K562 (cell line): ENCODE data around the gene DBI.

Experiments used
- KLF6 ChIP-seq: fragments of 250-450 bp; sonication (Bioruptor Pico); IDR thresholded peaks from 2 replicates; pipeline ENCODE4 v1.4.0; 2020; ENCODE audit warnings: mild to moderate bottlenecking, moderate library complexity, borderline replicate concordance
- STAT5B ChIP-seq: fragments of 250-450 bp; sonication (Bioruptor Pico); IDR thresholded peaks from 2 replicates; pipeline ENCODE4 v1.8.0; 2021; ENCODE audit warnings: mild to moderate bottlenecking, inconsistent platforms

GRCh38 chr2:119377294-119377992, 10.7 kb downstream of the DBI start:
- no peak for TF ChIP-seq STAT5B
- no peak for TF ChIP-seq KLF6 (CRISPR knock-in tag)
